B cell (primary cell): ENCODE data around the gene ZNF385D.

Experiments used
- EZH2 ChIP-seq: IDR thresholded peaks from 2 replicates; pipeline ENCODE4 v1.6.1; 2012; ENCODE audit warnings: borderline replicate concordance, low read depth, mild to moderate bottlenecking, moderate library complexity, low read length; ENCODE audit not compliant: insufficient read depth, poor library complexity, severe bottlenecking
- TF ChIP-seq, protein P1 (sequence below): fragments of 200-600 bp; IDR thresholded peaks from one replicate; pipeline ENCODE4 v1.8.0; 2022; ENCODE audit warnings: antibody characterized with exemption, mild to moderate bottlenecking

DNA sequence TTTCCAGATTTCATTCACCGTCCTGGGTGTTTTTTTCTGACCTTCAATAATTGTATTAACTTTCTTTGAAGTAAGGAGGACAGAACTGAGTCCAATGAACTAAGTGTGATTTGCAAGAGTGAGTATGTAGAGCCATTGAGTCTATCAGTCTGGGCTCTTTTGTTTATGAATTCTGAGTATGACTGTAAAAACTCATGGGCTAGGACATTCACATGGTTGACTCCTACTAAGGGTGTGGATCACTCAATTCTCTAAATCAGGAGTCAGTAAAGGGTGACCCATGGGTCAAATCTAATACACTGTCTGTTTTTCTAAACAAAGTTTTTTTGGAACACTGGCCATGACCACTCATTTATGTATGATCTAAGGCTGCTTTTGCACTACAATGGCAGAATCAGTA lies 269.0 kb downstream of the ZNF385D start:
- TF ChIP-seq, protein P1, sequence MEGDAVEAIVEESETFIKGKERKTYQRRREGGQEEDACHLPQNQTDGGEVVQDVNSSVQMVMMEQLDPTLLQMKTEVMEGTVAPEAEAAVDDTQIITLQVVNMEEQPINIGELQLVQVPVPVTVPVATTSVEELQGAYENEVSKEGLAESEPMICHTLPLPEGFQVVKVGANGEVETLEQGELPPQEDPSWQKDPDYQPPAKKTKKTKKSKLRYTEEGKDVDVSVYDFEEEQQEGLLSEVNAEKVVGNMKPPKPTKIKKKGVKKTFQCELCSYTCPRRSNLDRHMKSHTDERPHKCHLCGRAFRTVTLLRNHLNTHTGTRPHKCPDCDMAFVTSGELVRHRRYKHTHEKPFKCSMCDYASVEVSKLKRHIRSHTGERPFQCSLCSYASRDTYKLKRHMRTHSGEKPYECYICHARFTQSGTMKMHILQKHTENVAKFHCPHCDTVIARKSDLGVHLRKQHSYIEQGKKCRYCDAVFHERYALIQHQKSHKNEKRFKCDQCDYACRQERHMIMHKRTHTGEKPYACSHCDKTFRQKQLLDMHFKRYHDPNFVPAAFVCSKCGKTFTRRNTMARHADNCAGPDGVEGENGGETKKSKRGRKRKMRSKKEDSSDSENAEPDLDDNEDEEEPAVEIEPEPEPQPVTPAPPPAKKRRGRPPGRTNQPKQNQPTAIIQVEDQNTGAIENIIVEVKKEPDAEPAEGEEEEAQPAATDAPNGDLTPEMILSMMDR: no peak
- TF ChIP-seq EZH2: no peak
